Measurements from ENCODE around the gene ZSWIM7.
"Not testable (repeated sequence)": the region's sequence is repeated elsewhere in the genome, so short reads cannot be mapped to it uniquely, and the experiment has no call there.

DNA sequence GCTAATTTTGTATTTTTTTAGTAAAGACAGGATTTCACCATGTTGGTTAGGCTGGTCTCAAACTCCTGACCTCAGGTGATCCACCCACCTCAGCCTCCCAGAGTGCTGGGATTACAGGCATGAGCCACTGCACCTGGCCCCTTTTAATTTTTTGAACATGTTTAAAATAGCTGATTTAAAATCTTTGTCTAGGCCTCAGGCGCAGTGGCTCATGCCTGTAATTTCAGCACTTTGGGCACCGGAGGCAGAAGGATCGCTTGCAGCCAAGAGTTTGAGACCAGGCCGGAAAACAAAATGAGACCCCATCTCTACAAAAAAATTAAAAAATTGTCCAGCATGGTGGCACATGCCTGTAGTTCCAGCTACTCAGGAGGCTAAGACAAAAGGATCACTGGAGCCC, 63.0 kb downstream of the ZSWIM7 start:
- TF ChIP-seq, protein P1, sequence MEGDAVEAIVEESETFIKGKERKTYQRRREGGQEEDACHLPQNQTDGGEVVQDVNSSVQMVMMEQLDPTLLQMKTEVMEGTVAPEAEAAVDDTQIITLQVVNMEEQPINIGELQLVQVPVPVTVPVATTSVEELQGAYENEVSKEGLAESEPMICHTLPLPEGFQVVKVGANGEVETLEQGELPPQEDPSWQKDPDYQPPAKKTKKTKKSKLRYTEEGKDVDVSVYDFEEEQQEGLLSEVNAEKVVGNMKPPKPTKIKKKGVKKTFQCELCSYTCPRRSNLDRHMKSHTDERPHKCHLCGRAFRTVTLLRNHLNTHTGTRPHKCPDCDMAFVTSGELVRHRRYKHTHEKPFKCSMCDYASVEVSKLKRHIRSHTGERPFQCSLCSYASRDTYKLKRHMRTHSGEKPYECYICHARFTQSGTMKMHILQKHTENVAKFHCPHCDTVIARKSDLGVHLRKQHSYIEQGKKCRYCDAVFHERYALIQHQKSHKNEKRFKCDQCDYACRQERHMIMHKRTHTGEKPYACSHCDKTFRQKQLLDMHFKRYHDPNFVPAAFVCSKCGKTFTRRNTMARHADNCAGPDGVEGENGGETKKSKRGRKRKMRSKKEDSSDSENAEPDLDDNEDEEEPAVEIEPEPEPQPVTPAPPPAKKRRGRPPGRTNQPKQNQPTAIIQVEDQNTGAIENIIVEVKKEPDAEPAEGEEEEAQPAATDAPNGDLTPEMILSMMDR (IDR thresholded peaks at IDR 0.05; ENCODE audit: borderline replicate concordance, extremely low read depth, low read length, poor library complexity, severe bottlenecking), result not testable (repeated sequence)
- not testable (repeated sequence) for TF ChIP-seq EZH2 (IDR thresholded peaks at IDR 0.05; ENCODE audit: borderline replicate concordance, low read depth, low read length, severe bottlenecking)
